Fibroblast of peridontal ligament (primary cell): ENCODE results near the gene CLECL1.

Experiments
- DNase-seq: peaks from one replicate; pipeline ENCODE4 v3.0.0-alpha.2; 2010; ENCODE audit errors: extremely low read depth

CLECL1 gene

DNA sequence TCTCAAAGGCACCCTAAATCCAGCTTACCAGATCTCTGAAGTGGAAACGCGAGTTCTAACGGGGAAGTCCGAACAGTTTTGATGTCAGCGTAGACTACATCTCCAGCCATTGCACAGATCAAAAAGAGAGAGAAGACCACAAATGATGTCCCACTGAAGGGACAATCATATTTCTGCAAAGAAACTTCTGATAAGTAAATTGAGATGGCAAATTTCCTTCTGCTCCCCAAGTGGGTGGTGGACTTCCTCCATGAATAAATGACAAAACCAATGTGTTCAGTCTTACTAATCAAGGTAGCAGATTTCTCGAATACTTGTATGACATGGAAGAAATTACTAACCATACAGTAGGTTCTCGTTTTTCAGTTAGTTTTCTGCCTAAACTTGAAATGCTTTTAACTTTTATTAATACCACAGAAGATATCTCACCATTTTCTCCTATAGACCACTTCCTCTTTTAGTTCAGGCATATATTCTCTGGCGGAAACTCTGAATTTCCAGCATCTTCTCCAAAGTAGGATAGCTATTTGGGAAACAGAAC lies at the start of gene CLECL1:
CLECL1 (minus strand) TSS at position 177 of the 541 bp plus-strand sequence.
- DNase-seq, result no peak

DNA sequence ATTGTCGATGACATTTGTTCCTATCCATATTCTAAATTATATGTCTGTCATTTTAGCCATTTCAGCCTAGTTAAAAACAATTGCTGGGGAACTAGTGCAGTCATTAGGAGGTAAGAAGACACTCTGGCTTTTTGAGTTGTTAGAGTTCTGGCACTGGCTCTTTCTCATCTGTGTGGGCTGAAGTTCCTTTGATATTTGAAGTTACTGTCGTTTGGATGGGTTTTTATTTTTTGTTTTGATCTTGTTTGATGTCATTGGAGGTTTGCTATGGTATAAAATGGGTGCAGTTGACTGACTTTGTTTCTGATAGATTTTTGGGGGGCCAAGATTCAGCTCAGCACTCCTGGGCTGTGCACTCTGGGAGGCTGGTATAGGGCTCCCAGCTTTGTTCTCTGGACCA lies 48.5 kb upstream of the CLECL1 start:
- no peak for DNase-seq

- DNase-seq, result no peak
Observed at GRCh38 chr12:9779209-9779608, 46.3 kb upstream of the CLECL1 start.

DNA sequence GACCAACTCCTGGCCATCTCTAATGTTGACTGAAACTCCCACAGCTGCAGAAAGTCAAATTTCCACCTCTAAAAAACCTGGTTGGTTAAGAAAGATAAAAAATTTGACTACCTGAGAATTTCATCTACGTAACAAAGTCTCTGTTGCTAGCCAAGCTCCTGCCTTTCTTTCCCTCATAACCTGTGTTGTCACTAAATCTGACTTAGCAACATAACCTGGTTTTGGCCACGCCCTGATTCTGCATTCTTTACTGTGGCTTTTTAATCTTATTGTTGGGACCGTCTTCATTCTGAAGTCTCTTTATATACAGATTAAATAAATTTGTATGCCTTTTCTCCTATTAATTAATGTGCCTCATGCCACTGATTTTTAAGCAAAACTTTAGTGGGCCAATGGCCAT lies 43.9 kb upstream of the CLECL1 start:
- no peak for DNase-seq

GRCh38 chr12:9773216-9773877 lies 40.5 kb upstream of the CLECL1 start:
- DNase-seq, result no peak

- DNase-seq, result no peak
Observed at GRCh38 chr12:9763025-9763424, 30.1 kb upstream of the CLECL1 start.

DNA sequence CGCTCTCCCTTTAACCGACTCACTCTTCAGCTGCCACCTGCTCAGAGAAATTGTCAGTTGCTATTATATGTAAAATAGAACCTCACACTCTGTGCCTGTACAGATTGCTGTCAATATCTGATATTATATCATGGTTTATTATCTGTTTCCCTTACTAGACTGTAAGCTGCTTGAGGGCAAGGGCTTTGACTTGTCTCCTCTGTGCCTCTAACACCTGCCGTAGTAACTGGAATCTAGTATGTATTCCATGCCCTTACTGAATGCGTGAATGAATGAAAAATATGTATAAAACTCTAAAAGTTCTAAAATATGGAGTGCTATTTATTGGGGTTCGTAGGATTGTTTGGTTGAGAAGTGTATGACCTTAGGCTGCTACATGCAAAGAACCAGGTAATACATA lies 29.5 kb upstream of the CLECL1 start:
- no peak for DNase-seq

- DNase-seq, result no peak
Observed at GRCh38 chr12:9761419-9761781, 28.5 kb upstream of the CLECL1 start.

DNA sequence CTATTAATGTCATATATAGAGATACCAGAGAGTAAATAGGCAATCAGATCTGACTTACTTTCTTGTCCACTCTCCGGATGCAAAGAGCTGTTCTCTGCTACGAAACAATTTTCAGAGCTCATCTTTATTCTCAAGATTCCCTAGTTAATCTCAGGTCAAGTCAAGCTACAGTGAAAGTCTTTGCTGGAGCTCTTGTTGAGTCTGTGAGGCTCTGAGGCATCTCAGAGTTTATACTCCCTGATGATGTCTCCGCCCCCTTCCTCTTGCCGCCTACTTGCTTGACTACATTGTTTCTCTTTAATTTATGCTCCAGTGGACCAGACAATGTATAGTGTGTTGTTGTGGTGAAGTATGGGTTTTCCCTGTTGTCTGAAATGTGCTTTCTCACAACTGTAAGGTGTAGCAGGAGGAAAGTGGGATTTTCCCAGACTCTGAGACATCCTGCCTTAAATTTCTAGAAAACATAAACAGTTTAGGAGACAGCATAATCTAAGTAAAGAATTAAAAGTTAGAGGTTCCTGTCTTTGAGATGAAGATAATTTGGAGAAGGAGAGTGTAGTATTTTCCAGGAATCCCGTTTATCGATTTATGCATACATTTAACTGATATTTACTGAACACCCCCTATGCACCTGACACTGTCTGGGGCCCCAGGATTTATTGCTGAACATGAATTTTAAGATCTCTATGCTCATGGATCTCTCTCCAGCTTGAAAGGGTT lies 28.0 kb upstream of the CLECL1 start, which contains the start of gene CD69:
CD69 (minus strand) TSS at position 203 of the 720 bp plus-strand sequence; CDS start at position 122, 81 bp downstream.
- no peak for DNase-seq

- DNase-seq, result no peak
Observed at GRCh38 chr12:9760120-9760519, 27.2 kb upstream of the CLECL1 start.

DNA sequence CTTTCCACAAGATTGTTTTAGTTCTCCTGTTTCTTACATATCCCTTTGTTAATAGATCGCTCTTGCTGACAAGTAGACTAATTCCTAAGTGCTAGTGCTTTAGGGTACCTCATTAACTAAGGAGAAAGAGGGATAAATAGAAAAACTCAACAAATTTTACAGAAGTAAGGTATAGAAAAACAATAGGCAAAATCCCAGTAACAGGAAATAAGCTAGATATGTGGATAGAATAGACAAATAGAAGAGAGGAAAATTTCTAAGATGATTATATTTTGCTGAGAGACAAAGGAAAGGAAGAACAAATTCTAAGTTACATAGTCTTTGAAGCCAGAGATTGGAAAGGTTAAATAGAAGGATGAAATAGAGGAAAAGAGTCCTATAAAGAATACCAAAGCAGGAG lies 26.8 kb upstream of the CLECL1 start:
- no peak for DNase-seq

DNA sequence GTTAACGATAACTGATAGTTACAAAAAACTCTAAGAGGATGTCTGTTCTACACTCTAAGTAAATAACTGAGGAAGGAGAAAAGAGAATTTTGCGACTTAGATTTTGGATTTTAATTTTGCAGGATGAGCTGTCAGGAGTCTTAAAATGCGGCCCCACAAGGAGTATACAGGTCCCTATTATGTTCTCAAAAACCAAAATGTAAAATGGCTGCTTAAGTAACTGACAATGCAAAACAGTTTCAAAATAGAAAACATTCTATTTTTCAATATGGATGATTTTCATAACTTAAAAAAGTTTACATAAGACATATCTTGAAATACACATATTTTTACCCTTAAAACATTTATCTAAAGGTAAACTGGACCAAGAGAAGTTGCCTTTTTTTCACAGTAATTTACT lies 25.2 kb upstream of the CLECL1 start:
- DNase-seq, result no peak

DNA sequence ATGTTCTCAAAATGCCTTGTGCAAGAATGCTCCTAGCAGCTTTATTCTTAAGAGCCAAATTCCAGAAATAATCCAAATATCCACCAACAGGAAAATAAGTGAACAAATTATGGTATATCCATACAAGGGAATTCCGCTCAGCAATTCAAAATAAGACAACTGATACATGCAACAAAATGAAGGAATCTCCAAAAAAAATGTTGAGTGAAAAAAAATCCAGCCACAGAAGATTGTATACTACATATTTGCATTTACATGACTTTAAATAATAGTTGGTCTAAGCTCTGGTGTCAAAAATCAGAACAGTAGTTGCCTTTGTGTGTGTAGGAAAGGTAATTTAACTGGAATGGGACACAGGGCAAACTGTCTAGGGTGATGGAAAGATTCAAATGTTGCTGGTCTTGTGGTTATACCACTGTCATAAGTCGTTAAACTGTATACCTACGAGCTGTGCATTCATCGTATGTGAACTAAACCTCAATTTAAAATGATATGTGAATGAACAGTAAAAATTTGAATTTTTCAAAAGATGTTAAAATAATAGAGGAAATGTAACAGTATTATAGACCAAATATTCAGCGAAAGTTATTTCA lies 24.6 kb upstream of the CLECL1 start:
- no peak for DNase-seq

DNA sequence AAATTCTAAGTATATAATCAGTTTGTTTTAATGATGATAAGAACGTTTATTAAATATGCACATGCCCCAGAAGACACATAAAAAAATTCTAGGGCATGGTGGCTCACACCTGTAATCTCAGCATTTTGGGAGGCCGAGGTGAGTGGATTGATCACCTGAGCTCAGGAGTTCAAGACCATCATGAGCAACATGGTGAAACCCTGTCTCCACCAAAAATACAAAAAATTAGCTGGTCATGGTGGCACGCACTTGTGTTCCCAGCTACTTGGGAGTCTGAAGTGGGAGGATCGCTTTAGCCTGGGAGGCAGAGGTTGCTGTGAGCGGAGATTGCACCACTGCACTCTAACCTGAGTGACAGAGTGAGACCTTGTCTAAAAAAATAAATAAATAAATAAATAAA lies 23.8 kb upstream of the CLECL1 start:
- no peak for DNase-seq

DNA sequence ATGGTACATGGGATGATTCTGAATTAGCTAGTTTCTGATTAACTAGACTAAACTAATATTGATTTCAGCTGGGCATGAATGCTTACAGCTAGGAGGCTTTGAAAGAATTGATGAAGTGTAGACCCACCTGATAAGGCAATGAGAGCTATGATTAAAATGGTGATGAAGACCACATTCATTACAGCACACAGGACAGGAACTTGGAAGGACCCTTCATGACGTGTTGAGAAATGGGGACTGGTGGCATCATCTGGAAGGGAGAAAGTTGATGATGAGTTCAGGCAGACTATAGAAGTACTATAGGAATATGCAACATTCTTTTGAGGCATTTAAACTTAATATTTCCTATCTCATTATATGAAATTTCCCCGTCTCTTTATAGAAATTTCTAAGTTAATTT lies 23.3 kb upstream of the CLECL1 start:
- DNase-seq, result no peak

DNA sequence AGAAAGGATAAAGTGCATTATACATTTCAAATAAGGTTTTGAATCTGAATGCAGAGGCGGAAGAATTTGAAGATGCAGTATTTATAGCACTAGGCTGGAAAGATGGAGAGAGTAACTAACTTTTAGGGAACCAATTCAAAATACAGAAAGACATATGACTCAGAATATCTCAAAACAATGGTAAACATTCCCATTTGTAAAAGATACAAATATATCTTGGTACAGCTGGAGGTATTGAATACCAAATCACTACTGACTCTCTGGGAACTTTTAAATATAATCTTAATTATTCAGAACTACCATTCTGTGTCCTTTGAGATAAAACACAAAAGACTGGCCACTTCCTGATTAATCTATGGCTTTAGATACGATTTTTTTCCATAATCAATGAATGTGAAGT lies 22.7 kb upstream of the CLECL1 start:
- no peak for DNase-seq

- DNase-seq, result no peak
Observed at GRCh38 chr12:9755035-9755434, 22.1 kb upstream of the CLECL1 start.

DNA sequence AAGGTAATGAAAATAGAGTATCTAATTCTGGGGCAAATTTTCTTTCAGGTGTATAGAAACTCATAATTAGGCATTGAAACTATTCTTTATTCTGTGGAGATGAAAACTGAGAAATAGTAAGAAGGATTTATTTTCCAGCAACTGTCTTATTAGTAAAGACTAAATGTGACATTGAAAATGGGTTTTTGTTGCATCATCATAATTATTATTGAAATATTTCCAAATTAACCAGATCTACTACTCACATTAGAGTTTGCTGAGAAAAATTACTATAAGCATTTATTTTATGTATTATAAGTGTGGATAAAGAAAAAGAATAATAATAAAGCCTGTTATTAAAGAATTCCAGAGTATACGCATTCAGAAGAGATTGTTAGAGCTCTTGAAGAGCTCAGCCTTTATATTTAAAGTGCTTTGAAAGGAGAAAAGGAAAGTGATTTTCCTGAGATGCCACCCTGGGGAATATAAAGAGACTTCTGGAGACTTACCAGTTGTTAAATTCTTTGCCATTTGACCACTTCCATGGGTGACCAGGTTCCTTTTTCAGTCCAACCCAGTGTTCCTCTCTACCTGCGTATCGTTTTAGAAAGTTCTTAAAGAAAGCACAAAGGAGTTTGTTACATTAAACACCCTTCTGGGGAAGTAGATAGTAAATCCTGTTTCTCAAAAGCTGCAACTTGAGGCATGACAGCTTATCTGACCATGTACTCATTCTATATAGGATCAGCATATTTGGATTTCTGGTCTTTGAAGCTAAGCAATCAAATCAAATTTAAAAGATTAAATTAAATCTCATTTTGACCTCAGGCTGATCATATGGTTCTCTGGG lies 21.4 kb upstream of the CLECL1 start:
- DNase-seq, result no peak

- DNase-seq, result no peak
Observed at GRCh38 chr12:9753498-9753897, 20.6 kb upstream of the CLECL1 start.

DNA sequence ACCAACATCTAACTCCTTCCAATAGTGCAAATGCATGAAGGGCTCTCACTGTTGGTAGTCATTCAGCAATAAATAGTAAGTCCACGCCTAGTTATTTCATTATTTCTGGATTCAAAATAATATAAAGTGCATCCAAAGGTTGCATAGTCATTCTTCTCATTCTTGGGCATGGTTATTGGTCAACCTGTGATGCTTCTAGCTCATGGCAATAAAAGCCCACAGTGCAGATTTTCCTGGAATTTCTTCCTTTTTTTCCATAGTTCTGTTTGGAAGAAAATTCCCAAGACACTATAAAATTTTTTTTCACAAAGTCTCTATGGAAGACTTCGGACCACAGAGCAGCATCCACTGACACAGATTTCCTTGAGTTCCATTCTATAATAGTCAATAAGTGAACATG lies 20.2 kb upstream of the CLECL1 start:
- no peak for DNase-seq

GRCh38 chr12:9752145-9752933 lies 19.4 kb upstream of the CLECL1 start:
- DNase-seq, result no peak
